Tibial artery (tissue), 4 donors: Measurements from ENCODE around the gene PSD4.

Source experiments
- DNase-seq, 2 donors: peaks; one replicate each; pipeline ENCODE4 v3.0.0-alpha.2; 2019
- H3K27ac ChIP-seq, 2 donors: fragments of 200-600 bp; sonication (generic) in 1 of 2; 1 replicate in 1 of 2; 2 replicates in 1 of 2; pipeline ENCODE4 v1.5.1; 2018 to 2019; ENCODE audit warnings: mild to moderate bottlenecking in 1 of 2
- H3K27me3 ChIP-seq, 2 donors: fragments of 200-600 bp; sonication (generic) in 1 of 2; one replicate each; pipeline versions ENCODE4 v1.5.1 to v1.6.0; 2016 to 2019
- H3K36me3 ChIP-seq, 3 donors: fragments of 200-600 bp; sonication (generic) in 2 of 3; one replicate each; pipeline ENCODE4 v1.5.1; 2016 to 2019; ENCODE audit warnings: mild to moderate bottlenecking in 2 of 3
- H3K4me1 ChIP-seq, 4 donors: fragments of 200-600 bp; sonication (generic) in 2 of 4; 1 replicate in 3 of 4; 2 replicates in 1 of 4; pipeline ENCODE4 v1.5.1; 2016 to 2019
- H3K4me3 ChIP-seq, 2 donors: fragments of 200-600 bp; sonication (generic) in 1 of 2; 1 replicate in 1 of 2; 2 replicates in 1 of 2; pipeline ENCODE4 v1.5.1; 2018 to 2019; ENCODE audit warnings: mild to moderate bottlenecking in 2 of 2
- H3K9me3 ChIP-seq, 3 donors: fragments of 200-600 bp; sonication (generic) in 1 of 3; one replicate each; pipeline ENCODE4 v1.5.1; 2016 to 2019
- CTCF ChIP-seq, 2 experiments: fragments of 200-600 bp in 1 of 2; fragments of 450-650 bp in 1 of 2; IDR thresholded peaks; one replicate each; pipeline ENCODE4 v1.5.1; 2017 to 2019; ENCODE audit warnings: antibody characterized with exemption in 2 of 2, mild to moderate bottlenecking in 1 of 2, moderate library complexity in 1 of 2
- intact Hi-C: fragments of 100-400 bp; cut with DNase I; formaldehyde crosslinking; loops from one replicate; pipeline ENCODE4 v1.15.0; 2023; ENCODE audit warnings: low total_unique reads

The PSD4 gene

GRCh38 chr2:113183264-113183663 is 9.5 kb downstream of the PSD4 start:
- no peak overlapping the region for H3K27ac ChIP-seq
- no peaks in the 10 kb centered on the region for H3K9me3 ChIP-seq
- no peaks in the 10 kb centered on the region for H3K27me3 ChIP-seq
- no peak overlapping the region for H3K4me3 ChIP-seq
- peak in 1 of 2 donors; percentile 49 for DNase-seq
- H3K36me3 ChIP-seq, result no peaks in the 10 kb centered on the region
- intact Hi-C loops, result no loop called here
- peaks cover 0 to 4% (median 0%) of the 10 kb centered on the region in 4 donors for H3K4me1 ChIP-seq
- no peak for TF ChIP-seq CTCF (IDR thresholded peaks at IDR 0.05)

- intact Hi-C loops, result no loop called here
- DNase-seq, result peak in 1 of 2 donors; percentile 15
- no peak for TF ChIP-seq CTCF (IDR thresholded peaks at IDR 0.05)
Observed at GRCh38 chr2:113183703-113184102, 9.9 kb downstream of the PSD4 start.

GRCh38 chr2:113184531-113185230 is 10.9 kb downstream of the PSD4 start:
- H3K27me3 ChIP-seq, result no peaks in the 10 kb centered on the region
- H3K4me3 ChIP-seq, result no peak overlapping the region
- H3K27ac ChIP-seq, result no peak overlapping the region
- H3K9me3 ChIP-seq, result no peaks in the 10 kb centered on the region
- H3K4me1 ChIP-seq, result peaks cover 0 to 4% (median 0%) of the 10 kb centered on the region in 4 donors
- no peak for TF ChIP-seq CTCF (IDR thresholded peaks at IDR 0.05)
- DNase-seq, result no peak
- intact Hi-C loops, result no loop called here
- no peaks in the 10 kb centered on the region for H3K36me3 ChIP-seq

More at GRCh38 chr2:113183703-113184102, 9.9 kb downstream of the PSD4 start:
- Histone ChIP-seq H3K4me3 (no peak overlapping the region), H3K9me3 (no peaks in the 10 kb centered on the region), H3K27me3 (no peaks in the 10 kb centered on the region), H3K27ac (no peak overlapping the region), H3K36me3 (no peaks in the 10 kb centered on the region), H3K4me1 (peaks cover 0 to 4% (median 0%) of the 10 kb centered on the region in 4 donors)

- Histone ChIP-seq H3K27me3 (no peaks in the 10 kb centered on the region), H3K4me1 (peaks cover 0 to 4% (median 0%) of the 10 kb centered on the region in 4 donors), H3K9me3 (no peaks in the 10 kb centered on the region), H3K27ac (no peak overlapping the region), H3K36me3 (no peaks in the 10 kb centered on the region), H3K4me3 (no peak overlapping the region)
- TF ChIP-seq CTCF (IDR thresholded peaks at IDR 0.05), result no peak
- intact Hi-C loops, result no loop called here
- peak in 1 of 2 donors; percentile 44 for DNase-seq
Observed at GRCh38 chr2:113185664-113186432, 12.1 kb downstream of the PSD4 start.

GRCh38 chr2:113186433-113186796 is 12.6 kb downstream of the PSD4 start:
- no peak for DNase-seq

More at GRCh38 chr2:113186433-113186796, 12.6 kb downstream of the PSD4 start:
- H3K4me1 ChIP-seq, result peaks cover 0 to 5% (median 1%) of the 10 kb centered on the region in 4 donors
- H3K27ac ChIP-seq, result no peak overlapping the region
- H3K27me3 ChIP-seq, result no peaks in the 10 kb centered on the region
- H3K4me3 ChIP-seq, result no peak overlapping the region
- H3K9me3 ChIP-seq, result no peaks in the 10 kb centered on the region
- H3K36me3 ChIP-seq, result no peaks in the 10 kb centered on the region
- TF ChIP-seq CTCF (IDR thresholded peaks at IDR 0.05), result no peak
- intact Hi-C loops, result no loop called here
